Thymus (tissue), 11 donors: ENCODE data around the gene ZNF536. TPM values are rescaled to one million over a fixed set of nuclear protein-coding genes. Genes with fewer than 3 reads are reported as not detected.
"Not testable (repeated sequence)": the region's sequence is repeated elsewhere in the genome, so short reads cannot be mapped to it uniquely, and the experiment has no call there.

Source experiments
- DNase-seq, 9 donors: peaks; one replicate each; pipeline ENCODE4 v3.0.0-alpha.2; 2013; ENCODE audit warnings: low spot score in 9 of 9, low read depth in 6 of 9, missing footprints in 1 of 9
- H3K27ac ChIP-seq, 2 donors: one replicate each; pipeline ENCODE4 v1.5.1; 2013; ENCODE audit warnings: control low read depth in 1 of 2, low read depth in 1 of 2, low read length in 1 of 2, mild to moderate bottlenecking in 1 of 2, moderate library complexity in 1 of 2
- H3K27me3 ChIP-seq, 2 donors: one replicate each; pipeline ENCODE4 v1.5.1; 2013; ENCODE audit warnings: low read length in 1 of 2; ENCODE audit not compliant: control insufficient read depth in 2 of 2, insufficient read depth in 1 of 2
- H3K36me3 ChIP-seq, 2 donors: one replicate each; pipeline ENCODE4 v1.5.1; 2013; ENCODE audit warnings: low read length in 1 of 2, mild to moderate bottlenecking in 1 of 2, moderate library complexity in 1 of 2; ENCODE audit not compliant: control insufficient read depth in 2 of 2, insufficient read depth in 2 of 2
- H3K4me1 ChIP-seq, 2 donors: one replicate each; pipeline ENCODE4 v1.5.1; 2013; ENCODE audit warnings: low read length in 2 of 2; ENCODE audit not compliant: control insufficient read depth in 2 of 2, insufficient read depth in 2 of 2
- H3K4me3 ChIP-seq, 2 donors: one replicate each; pipeline ENCODE4 v1.5.1; 2013; ENCODE audit warnings: low read length in 2 of 2, control low read depth in 1 of 2, mild to moderate bottlenecking in 1 of 2
- H3K9me3 ChIP-seq, 2 donors: one replicate each; pipeline ENCODE4 v1.5.1; 2013; ENCODE audit warnings: low read length in 1 of 2, mild to moderate bottlenecking in 1 of 2; ENCODE audit not compliant: control insufficient read depth in 2 of 2, insufficient read depth in 1 of 2
- WGBS: extraction: QIAGEN DNeasy Blood & Tissue Kit; methylation state at CpG from one replicate; pipeline ENCODE4 v1.1.7; 2013; 5-methylcytosine and 5-hydroxymethylcytosine counted together
- polyA plus RNA-seq: library from polyadenylated mRNA; stranded (reverse); fragments of 200-250 nt; gene quantifications from one replicate; pipeline ENCODE4 v1.2.3, GENCODE V29; 2013
- total RNA-seq: library from RNA; stranded (reverse); fragments of 120-200 nt; gene quantifications from one replicate; pipeline ENCODE4 v1.2.4, GENCODE V29; 2013
- donor health status: healthy.

Gene ZNF536
- total and polyA plus RNA-seq, 2 donors: 0.05 to 0.11 TPM

GRCh38 chr19:30444253-30444671 is 72.1 kb downstream of the ZNF536 start:
- H3K9me3 ChIP-seq: no peaks in the 10 kb centered on the region
- no peaks in the 10 kb centered on the region for H3K36me3 ChIP-seq
- no peak for DNase-seq
- 98% methylated on average over 37 of the region's 37 CpGs for WGBS
- no peaks in the 10 kb centered on the region for H3K4me1 ChIP-seq
- no peaks in the 10 kb centered on the region for H3K27me3 ChIP-seq
- no peak overlapping the region for H3K27ac ChIP-seq
- no peak overlapping the region for H3K4me3 ChIP-seq

GRCh38 chr19:30444686-30445232 is 72.6 kb downstream of the ZNF536 start:
- no peak for DNase-seq
- Histone ChIP-seq H3K4me3 (no peak overlapping the region), H3K27me3 (no peaks in the 10 kb centered on the region), H3K27ac (no peak overlapping the region), H3K36me3 (no peaks in the 10 kb centered on the region), H3K9me3 (no peaks in the 10 kb centered on the region), H3K4me1 (no peaks in the 10 kb centered on the region)
- 97% methylated on average over 29 of the region's 29 CpGs for WGBS

GRCh38 chr19:30445385-30445784 is 73.2 kb downstream of the ZNF536 start:
- Histone ChIP-seq H3K36me3 (no peaks in the 10 kb centered on the region), H3K9me3 (no peaks in the 10 kb centered on the region), H3K4me3 (no peak overlapping the region), H3K27me3 (no peaks in the 10 kb centered on the region), H3K27ac (no peak overlapping the region), H3K4me1 (no peaks in the 10 kb centered on the region)
- WGBS: 98% methylated on average over 29 of the region's 29 CpGs
- no peak for DNase-seq

- 96% methylated on average over 9 of the region's 9 CpGs for WGBS
- not testable (repeated sequence) for H3K36me3 ChIP-seq, H3K4me3 ChIP-seq, H3K27ac ChIP-seq, H3K9me3 ChIP-seq, H3K27me3 ChIP-seq, H3K4me1 ChIP-seq, DNase-seq
These were observed 73.9 kb downstream of the ZNF536 start for GRCh38 chr19:30446120-30446519.

GRCh38 chr19:30446850-30447552 is 74.8 kb downstream of the ZNF536 start:
- no peak for DNase-seq
- WGBS: 95% methylated on average over 10 of the region's 10 CpGs

GRCh38 chr19:30447553-30447870 is 75.3 kb downstream of the ZNF536 start:
- Histone ChIP-seq H3K36me3 (no peaks in the 10 kb centered on the region), H3K9me3 (no peaks in the 10 kb centered on the region), H3K27ac (no peak overlapping the region), H3K27me3 (no peaks in the 10 kb centered on the region), H3K4me3 (no peak overlapping the region), H3K4me1 (no peaks in the 10 kb centered on the region)
- WGBS: 95% methylated on average over 4 of the region's 4 CpGs
- DNase-seq: no peak

More at GRCh38 chr19:30446850-30447552, 74.8 kb downstream of the ZNF536 start:
- no peak overlapping the region for H3K4me3 ChIP-seq
- no peaks in the 10 kb centered on the region for H3K4me1 ChIP-seq
- no peak overlapping the region for H3K27ac ChIP-seq
- no peaks in the 10 kb centered on the region for H3K27me3 ChIP-seq
- no peaks in the 10 kb centered on the region for H3K36me3 ChIP-seq
- no peaks in the 10 kb centered on the region for H3K9me3 ChIP-seq

GRCh38 chr19:30448386-30449077 is 76.3 kb downstream of the ZNF536 start:
- Histone ChIP-seq H3K27me3 (no peaks in the 10 kb centered on the region), H3K9me3 (no peaks in the 10 kb centered on the region), H3K4me1 (no peaks in the 10 kb centered on the region), H3K36me3 (no peaks in the 10 kb centered on the region), H3K27ac (no peak overlapping the region), H3K4me3 (no peak overlapping the region)
- 94% methylated on average over 9 of the region's 9 CpGs for WGBS
- no peak for DNase-seq

GRCh38 chr19:30449078-30449590 is 77.0 kb downstream of the ZNF536 start:
- Histone ChIP-seq H3K9me3 (no peaks in the 10 kb centered on the region), H3K4me3 (no peak overlapping the region), H3K27ac (no peak overlapping the region), H3K36me3 (no peaks in the 10 kb centered on the region), H3K4me1 (no peaks in the 10 kb centered on the region), H3K27me3 (no peaks in the 10 kb centered on the region)
- no peak for DNase-seq
- 89% methylated on average over 6 of the region's 6 CpGs for WGBS

- 64% methylated on average over 8 of the region's 8 CpGs for WGBS
- H3K4me3 ChIP-seq: no peak overlapping the region
- DNase-seq: no peak
These were observed 77.5 kb downstream of the ZNF536 start for GRCh38 chr19:30449673-30450072.

More at GRCh38 chr19:30449673-30450072, 77.5 kb downstream of the ZNF536 start:
- H3K9me3 ChIP-seq: no peaks in the 10 kb centered on the region
- H3K4me1 ChIP-seq: no peaks in the 10 kb centered on the region
- no peaks in the 10 kb centered on the region for H3K36me3 ChIP-seq
- H3K27me3 ChIP-seq: no peaks in the 10 kb centered on the region
- no peak overlapping the region for H3K27ac ChIP-seq
